ENCODE data around the gene NXT1.
"Not testable (repeated sequence)": the region's sequence is repeated elsewhere in the genome, so short reads cannot be mapped to it uniquely, and the experiment has no call there.

NXT1 gene

DNA sequence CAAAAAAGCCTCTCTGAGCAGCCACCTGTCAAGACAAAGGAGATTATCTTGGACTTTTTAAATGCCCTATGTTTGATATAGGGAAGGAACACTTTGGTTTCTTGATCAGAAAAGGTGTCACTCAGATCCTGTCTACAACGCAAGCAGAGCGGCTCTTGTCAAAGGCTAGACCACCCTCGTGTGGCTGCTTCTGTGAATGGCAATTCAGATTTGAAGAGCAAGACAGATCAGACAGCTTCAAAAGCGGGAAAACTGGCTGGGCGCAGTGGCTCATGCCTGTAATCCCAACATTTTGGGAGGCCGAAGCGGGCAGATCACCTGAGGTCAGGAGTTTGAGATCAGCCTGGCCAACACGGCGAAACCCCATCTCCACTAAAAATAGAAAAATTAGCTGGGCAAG is 10.1 kb upstream of the NXT1 start:
- Histone ChIP-seq H3K9ac (ENCODE audit: low read depth, low read length) (no peak overlapping the region), H3K36me3 (ENCODE audit: insufficient read depth, low read length) (no peaks in the 10 kb centered on the region), H3K4me1 (ENCODE audit: insufficient read depth, low read length) (0 out of 2 replicates have a peak, but pooled peaks cover 3% of the 10 kb centered on the region), H3K9me3 (ENCODE audit: control insufficient read depth, insufficient read depth, low read length) (no peaks in the 10 kb centered on the region)

GRCh38 chr20:23341073-23341472 is 9.5 kb upstream of the NXT1 start:
- H3K36me3 ChIP-seq (ENCODE audit: insufficient read depth, low read length): no peaks in the 10 kb centered on the region
- no peaks in the 10 kb centered on the region for H3K9me3 ChIP-seq (ENCODE audit: control insufficient read depth, insufficient read depth, low read length)
- 0 out of 2 replicates have a peak, but pooled peaks cover 3% of the 10 kb centered on the region for H3K4me1 ChIP-seq (ENCODE audit: insufficient read depth, low read length)
- H3K9ac ChIP-seq (ENCODE audit: low read depth, low read length): no peak overlapping the region

DNA sequence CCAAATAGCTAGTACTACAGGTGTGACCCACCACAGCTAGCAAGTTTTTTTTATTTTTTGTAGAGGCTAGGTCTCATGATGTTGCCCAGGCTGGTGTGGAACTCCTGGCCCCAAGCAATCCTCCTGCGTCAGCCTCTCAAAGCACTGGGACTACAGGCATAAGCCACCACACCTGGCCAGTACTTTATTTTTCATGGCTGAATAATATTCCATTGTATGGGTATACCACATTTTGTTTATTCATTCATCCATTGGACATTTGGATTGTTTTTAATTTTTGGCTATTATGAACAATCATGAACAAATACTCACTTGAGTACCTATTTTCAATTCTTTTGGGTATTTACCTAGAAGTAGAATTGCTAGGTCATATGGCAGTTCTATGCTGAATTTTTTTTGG is 7.0 kb upstream of the NXT1 start:
- peaks cover 8% of the 10 kb centered on the region for H3K4me1 ChIP-seq (ENCODE audit: insufficient read depth, low read length)
- no peaks in the 10 kb centered on the region for H3K9me3 ChIP-seq (ENCODE audit: control insufficient read depth, insufficient read depth, low read length)
- H3K36me3 ChIP-seq (ENCODE audit: insufficient read depth, low read length): no peaks in the 10 kb centered on the region
- no peak overlapping the region for H3K9ac ChIP-seq (ENCODE audit: low read depth, low read length)

DNA sequence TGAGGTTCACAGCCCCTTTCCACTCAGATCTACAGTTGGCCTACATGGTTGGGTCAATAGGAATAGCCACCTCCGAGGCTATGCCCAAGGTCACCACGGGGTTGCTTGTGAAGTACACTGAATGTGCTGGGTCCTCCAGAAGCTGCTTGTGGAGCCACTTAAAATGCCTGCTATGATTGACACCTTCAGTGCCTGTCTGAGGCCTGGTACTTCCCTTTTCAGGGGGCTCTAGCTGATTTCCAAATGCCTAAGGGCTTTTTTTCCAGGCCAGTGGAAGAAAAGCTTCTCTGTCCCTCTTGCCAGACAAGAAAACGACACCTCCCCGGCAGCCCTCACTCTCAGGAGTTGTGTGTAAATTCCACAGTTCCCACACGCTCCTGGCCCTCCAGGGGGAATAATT is 6.3 kb upstream of the NXT1 start:
- Histone ChIP-seq H3K9me3 (ENCODE audit: control insufficient read depth, insufficient read depth, low read length) (no peaks in the 10 kb centered on the region), H3K4me1 (ENCODE audit: insufficient read depth, low read length) (peaks cover 15% of the 10 kb centered on the region), H3K9ac (ENCODE audit: low read depth, low read length) (no peak overlapping the region), H3K36me3 (ENCODE audit: insufficient read depth, low read length) (no peaks in the 10 kb centered on the region)

DNA sequence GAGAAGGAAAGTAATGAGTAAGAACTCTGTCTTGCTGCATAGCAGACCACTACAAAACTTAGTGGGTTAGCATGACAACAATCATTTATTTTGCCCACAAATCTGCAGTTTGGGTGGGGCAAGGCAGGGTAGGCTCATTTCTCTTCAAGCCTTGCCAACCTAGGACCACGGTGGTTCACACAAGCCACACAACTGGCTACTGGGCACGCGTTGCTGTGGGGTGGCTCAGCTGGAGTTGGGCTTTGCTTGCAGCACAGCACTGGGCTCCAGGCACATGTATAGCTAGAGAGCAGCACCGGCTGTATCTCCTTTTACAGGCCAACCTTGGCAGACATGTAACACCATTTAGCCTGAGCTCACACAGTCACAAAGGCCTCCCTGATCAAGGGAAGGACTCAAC is 4.6 kb upstream of the NXT1 start:
- no peaks in the 10 kb centered on the region for H3K36me3 ChIP-seq (ENCODE audit: insufficient read depth, low read length)
- H3K9ac ChIP-seq (ENCODE audit: low read depth, low read length): no peak overlapping the region
- H3K4me1 ChIP-seq (ENCODE audit: insufficient read depth, low read length): peaks cover 16% of the 10 kb centered on the region
- no peaks in the 10 kb centered on the region for H3K9me3 ChIP-seq (ENCODE audit: control insufficient read depth, insufficient read depth, low read length)

DNA sequence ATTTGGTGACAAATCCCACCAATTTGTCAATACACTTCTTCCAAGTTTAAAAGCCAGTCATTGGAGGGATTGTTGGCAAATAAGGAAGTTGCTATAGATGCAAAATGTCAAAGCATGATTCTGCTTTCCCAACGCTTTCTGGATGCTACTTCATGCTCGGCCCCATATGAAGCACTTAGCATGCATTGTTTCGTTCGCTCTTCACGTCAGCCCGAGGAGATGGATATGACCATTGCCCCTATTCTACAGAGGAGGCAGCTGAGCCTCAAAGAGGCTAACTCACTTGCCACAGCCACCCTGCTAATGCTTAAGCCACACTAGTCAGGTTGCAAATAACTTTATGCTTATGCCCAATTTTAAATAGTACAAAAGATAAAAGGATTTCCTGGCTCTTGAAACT is 2.8 kb upstream of the NXT1 start:
- Histone ChIP-seq H3K9ac (ENCODE audit: low read depth, low read length) (no peak overlapping the region), H3K36me3 (ENCODE audit: insufficient read depth, low read length) (no peaks in the 10 kb centered on the region), H3K4me1 (ENCODE audit: insufficient read depth, low read length) (peaks cover 16% of the 10 kb centered on the region), H3K9me3 (ENCODE audit: control insufficient read depth, insufficient read depth, low read length) (no peaks in the 10 kb centered on the region)

DNA sequence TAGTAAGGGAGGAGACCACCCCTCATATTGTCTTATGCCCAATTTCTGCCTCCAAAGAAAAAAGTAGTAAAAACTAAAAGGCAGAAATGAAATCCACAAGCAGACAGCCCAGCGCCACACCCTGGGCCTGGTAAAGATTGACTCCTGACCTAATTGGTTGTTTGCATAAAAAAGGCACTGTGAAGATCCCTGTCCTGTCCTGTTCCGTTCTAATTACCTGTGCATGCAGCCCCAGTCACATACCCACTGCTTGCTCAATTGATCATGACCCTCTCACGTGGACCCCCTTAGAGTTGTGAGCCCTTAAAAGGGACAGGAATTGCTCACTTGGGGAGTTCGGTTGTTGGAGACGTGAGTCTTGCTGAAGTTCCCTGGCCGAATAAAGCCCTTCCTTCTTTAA is 2.1 kb upstream of the NXT1 start:
- not testable (repeated sequence) for H3K9ac ChIP-seq (ENCODE audit: low read depth, low read length); H3K9me3 ChIP-seq (ENCODE audit: control insufficient read depth, insufficient read depth, low read length); H3K36me3 ChIP-seq (ENCODE audit: insufficient read depth, low read length)
- H3K4me1 ChIP-seq (ENCODE audit: insufficient read depth, low read length): peaks cover 16% of the 10 kb centered on the region

GRCh38 chr20:23349338-23350195 is 1.0 kb upstream of the NXT1 start:
- peaks cover 16% of the 10 kb centered on the region for H3K4me1 ChIP-seq (ENCODE audit: insufficient read depth, low read length)
- H3K36me3 ChIP-seq (ENCODE audit: insufficient read depth, low read length): no peaks in the 10 kb centered on the region
- peak overlapping the region; percentile 69 for H3K9ac ChIP-seq (ENCODE audit: low read depth, low read length)
- no peaks in the 10 kb centered on the region for H3K9me3 ChIP-seq (ENCODE audit: control insufficient read depth, insufficient read depth, low read length)

DNA sequence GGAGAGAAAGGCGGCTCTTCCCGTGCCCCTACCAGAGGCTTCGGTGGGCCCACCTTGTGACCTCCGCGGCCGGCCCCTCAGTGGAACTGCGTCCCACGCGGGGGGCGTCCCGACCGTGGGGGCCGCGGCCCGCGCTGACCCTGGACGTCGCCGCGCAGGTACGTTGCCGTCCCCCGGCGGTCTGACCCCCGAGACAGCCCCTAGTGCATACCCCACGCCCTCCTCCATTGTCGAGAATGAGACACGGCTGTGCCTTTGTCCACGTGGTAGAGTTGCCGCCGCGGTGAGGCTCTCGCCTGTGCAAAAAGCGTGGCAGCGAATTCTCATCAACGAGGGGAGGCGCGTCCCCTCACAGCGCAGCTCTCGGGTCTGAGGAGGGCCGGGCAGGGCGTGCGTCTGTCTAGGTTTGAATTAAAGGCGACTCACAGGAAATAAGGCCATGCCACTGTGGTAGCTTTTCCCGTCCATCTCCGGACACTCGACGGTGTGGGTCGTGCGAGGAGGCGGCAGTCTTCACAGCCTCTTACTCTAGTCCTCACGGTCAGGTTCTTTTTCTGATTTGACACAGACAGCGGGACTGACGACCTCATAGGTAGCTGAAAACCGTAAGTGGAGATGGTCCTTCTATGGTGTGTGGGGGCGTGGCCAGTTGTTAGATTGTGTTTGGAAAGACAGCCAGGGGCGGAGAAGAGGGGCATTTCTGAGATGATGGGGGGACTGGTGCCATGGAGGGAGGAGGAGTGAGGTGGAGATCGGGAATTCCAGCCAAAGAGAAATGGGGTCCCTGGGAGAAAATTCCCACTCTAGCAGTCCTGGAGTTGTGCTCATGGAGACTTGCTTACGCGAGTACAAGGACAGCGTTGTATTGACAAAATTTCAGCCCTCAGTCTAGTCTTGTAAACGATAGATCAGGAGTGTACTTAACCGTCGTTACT is 580 bp downstream of the NXT1 start:
- no peaks in the 10 kb centered on the region for H3K9me3 ChIP-seq (ENCODE audit: control insufficient read depth, insufficient read depth, low read length)
- H3K4me1 ChIP-seq (ENCODE audit: insufficient read depth, low read length): peaks cover 22% of the 10 kb centered on the region
- peak overlapping the region; percentile 69 for H3K9ac ChIP-seq (ENCODE audit: low read depth, low read length)
- no peaks in the 10 kb centered on the region for H3K36me3 ChIP-seq (ENCODE audit: insufficient read depth, low read length)

DNA sequence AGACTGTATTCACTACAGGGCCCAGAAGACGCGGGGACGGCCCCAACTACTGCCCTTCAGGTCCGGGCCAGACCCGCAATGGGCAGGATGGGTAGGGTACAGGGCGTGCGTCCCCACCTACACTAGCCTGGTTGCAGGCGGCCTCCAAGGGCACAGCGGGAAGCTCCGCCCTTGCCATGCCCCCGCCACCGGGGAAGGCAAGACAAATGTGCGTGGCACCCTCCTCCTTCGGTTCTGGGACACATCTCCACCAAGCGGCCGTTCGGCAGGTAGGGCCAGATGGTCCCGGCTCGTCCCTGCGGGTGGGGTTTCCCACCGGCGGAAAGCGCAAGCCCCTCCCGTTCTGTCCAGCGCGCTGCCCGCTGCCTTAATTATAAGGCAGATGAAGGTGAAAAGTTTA is 5.6 kb downstream of the NXT1 start:
- Histone ChIP-seq H3K9ac (ENCODE audit: low read depth, low read length) (peak overlapping the region; percentile 39), H3K4me1 (ENCODE audit: insufficient read depth, low read length) (peaks cover 10% of the 10 kb centered on the region), H3K9me3 (ENCODE audit: control insufficient read depth, insufficient read depth, low read length) (no peaks in the 10 kb centered on the region), H3K36me3 (ENCODE audit: insufficient read depth, low read length) (no peaks in the 10 kb centered on the region)

DNA sequence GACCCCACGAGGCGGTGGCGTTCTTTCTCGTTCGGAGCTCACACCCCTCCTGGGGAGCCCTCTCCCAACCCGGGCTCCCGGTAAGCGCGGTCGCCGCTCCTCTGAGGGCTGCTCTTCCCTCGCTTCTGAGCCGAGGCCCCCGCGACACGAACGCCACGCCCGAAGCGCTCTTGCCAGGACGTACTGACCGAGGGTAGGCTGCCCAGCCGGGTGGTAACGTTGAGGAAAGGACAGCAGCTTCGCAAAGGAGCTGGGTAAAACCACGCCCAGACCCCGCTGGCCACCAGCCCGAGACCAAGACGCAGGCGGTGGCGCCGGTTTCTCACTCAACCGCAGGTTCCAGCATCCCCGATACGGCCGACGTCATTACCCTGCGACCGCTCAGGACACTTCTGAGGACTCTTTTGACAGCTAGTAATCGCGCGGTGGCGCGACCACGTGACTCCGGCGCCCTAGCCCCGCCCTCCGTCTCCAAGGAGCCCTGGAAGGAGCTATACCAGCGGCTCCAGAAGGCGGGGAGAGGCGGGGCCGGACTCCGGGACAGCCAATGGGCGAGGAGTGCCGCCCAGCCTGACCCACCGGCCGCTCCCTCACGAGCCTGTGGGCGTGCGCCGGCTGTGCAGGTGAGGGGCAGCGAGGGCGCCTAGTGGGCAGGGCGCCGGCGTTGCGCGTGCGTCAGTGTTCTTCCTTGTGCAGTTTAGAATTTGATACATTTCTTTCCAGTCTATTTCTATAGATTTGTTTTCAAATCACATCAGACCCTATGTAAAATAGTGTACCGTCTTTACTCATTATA is 7.4 kb downstream of the NXT1 start:
- H3K9ac ChIP-seq (ENCODE audit: low read depth, low read length): peak overlapping the region; percentile 77
- H3K4me1 ChIP-seq (ENCODE audit: insufficient read depth, low read length): peaks cover 10% of the 10 kb centered on the region
- H3K9me3 ChIP-seq (ENCODE audit: control insufficient read depth, insufficient read depth, low read length): no peaks in the 10 kb centered on the region
- no peaks in the 10 kb centered on the region for H3K36me3 ChIP-seq (ENCODE audit: insufficient read depth, low read length)

DNA sequence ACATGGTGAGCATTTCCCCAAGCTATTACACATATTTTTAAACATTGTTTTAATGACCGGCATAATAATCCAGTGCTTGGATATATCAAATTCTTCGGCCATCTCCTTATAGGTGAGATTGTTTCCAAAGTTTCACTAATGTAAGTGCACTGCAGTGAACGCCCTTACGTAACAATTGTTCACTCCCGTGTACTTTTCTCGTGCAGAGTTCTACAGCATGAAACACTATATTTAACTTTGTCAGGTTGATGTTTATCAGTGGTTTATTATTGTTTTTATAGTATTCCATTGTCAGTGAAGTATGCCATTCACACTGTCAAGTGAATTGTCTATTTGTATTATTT is 7.9 kb downstream of the NXT1 start:
- peaks cover 12% of the 10 kb centered on the region for H3K4me1 ChIP-seq (ENCODE audit: insufficient read depth, low read length)

DNA sequence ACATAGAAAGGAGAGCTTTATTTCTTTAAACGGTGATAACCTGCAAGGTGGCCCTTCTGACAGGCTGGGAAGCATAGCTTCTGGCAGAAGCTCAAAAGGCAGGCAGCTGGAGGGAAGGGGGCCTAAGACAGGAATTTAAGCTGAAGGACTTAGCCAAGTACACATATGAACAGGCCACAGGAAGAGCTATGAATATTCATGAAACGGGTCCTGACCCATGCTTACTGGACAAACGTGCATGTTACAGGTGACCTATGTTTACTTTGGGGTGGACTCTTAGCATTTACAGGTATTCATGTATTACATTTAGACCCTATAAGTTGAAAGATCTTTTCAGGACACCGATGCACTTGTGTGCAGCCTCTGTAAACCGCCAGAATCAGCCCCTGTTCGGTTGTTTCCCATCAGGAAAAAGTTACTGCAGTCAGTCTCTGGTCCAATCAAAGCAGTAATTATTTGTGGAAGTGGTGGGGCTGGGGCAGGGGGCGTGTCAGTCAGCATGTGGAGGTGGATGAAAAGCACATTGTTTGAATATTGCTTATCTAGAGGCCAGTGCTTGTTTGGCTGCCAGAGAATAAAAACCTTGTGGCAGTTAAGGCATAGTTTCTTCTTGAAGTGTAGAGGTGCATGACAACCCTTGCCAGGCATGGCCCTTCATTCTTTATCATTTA is 8.5 kb downstream of the NXT1 start:
- Histone ChIP-seq H3K4me1 (ENCODE audit: insufficient read depth, low read length) (peaks cover 14% of the 10 kb centered on the region), H3K9ac (ENCODE audit: low read depth, low read length) (peak overlapping the region; percentile 49; the same call in 1 of the 2 replicates), H3K9me3 (ENCODE audit: control insufficient read depth, insufficient read depth, low read length) (no peaks in the 10 kb centered on the region), H3K36me3 (ENCODE audit: insufficient read depth, low read length) (no peaks in the 10 kb centered on the region)

More for the DNA sequence above, 7.9 kb downstream of the NXT1 start:
- Histone ChIP-seq H3K9me3 (ENCODE audit: control insufficient read depth, insufficient read depth, low read length) (no peaks in the 10 kb centered on the region), H3K36me3 (ENCODE audit: insufficient read depth, low read length) (no peaks in the 10 kb centered on the region), H3K9ac (ENCODE audit: low read depth, low read length) (peak overlapping the region; percentile 49)

GRCh38 chr20:23360531-23360930 is 9.9 kb downstream of the NXT1 start:
- no peaks in the 10 kb centered on the region for H3K36me3 ChIP-seq (ENCODE audit: insufficient read depth, low read length)
- H3K9ac ChIP-seq (ENCODE audit: low read depth, low read length): peak overlapping the region; percentile 92
- no peaks in the 10 kb centered on the region for H3K9me3 ChIP-seq (ENCODE audit: control insufficient read depth, insufficient read depth, low read length)
- H3K4me1 ChIP-seq (ENCODE audit: insufficient read depth, low read length): peaks cover 12% of the 10 kb centered on the region
